DND-41 (cell line): ENCODE measurements around the gene SPINT4.

Source experiments
- ATAC-seq: fragments of 200-7000 bp; cut with Tn5 transposase; 3 replicates; pipeline ENCODE4 v1.9.1; 2021; ENCODE audit warnings: low read depth; ENCODE audit not compliant: insufficient read depth
- DNase-seq: peaks from one replicate; pipeline ENCODE4 v3.0.0-alpha.2; 2020
- H2AFZ ChIP-seq: 2 replicates; pipeline ENCODE4 v1.6.0; 2012; ENCODE audit warnings: low read depth, low read length
- H3K27ac ChIP-seq: 2 replicates; pipeline ENCODE4 v1.5.1; 2012; ENCODE audit warnings: low read length, inconsistent platforms
- H3K27me3 ChIP-seq: fragments of 200-600 bp; sonication (generic); 2 replicates; pipeline ENCODE4 v1.6.0; 2012; ENCODE audit warnings: low read length, mild to moderate bottlenecking, inconsistent platforms; ENCODE audit not compliant: insufficient read depth, poor library complexity
- H3K36me3 ChIP-seq: 2 replicates; pipeline ENCODE4 v1.5.1; 2012; ENCODE audit warnings: low read length, inconsistent platforms; ENCODE audit not compliant: insufficient read depth
- H3K4me1 ChIP-seq: 2 replicates; pipeline ENCODE4 v1.5.1; 2012; ENCODE audit warnings: mild to moderate bottlenecking, low read length; ENCODE audit not compliant: insufficient read depth
- H3K4me2 ChIP-seq: 2 replicates; pipeline ENCODE4 v1.6.0; 2012; ENCODE audit warnings: mild to moderate bottlenecking, moderate library complexity, low read length, inconsistent platforms; ENCODE audit not compliant: insufficient read depth
- H3K4me3 ChIP-seq, 2 experiments: fragments of 200-600 bp in 1 of 2; shearing (Covaris generic) in 1 of 2; 2 replicates each; pipeline ENCODE4 v1.5.1; 2012 to 2016; ENCODE audit warnings: inconsistent platforms in 2 of 2, low read length in 2 of 2, mild to moderate bottlenecking in 2 of 2, low read depth in 1 of 2, moderate library complexity in 1 of 2
- H3K79me2 ChIP-seq: 2 replicates; pipeline ENCODE4 v1.6.0; 2012; ENCODE audit warnings: low read length, inconsistent platforms; ENCODE audit not compliant: insufficient read depth
- H3K9ac ChIP-seq: 2 replicates; pipeline ENCODE4 v1.6.0; 2012; ENCODE audit warnings: low read depth, mild to moderate bottlenecking, inconsistent platforms, low read length, moderate library complexity
- H3K9me3 ChIP-seq: 2 replicates; pipeline ENCODE4 v1.5.1; 2012; ENCODE audit warnings: low read length, moderate library complexity, mild to moderate bottlenecking, inconsistent platforms; ENCODE audit not compliant: insufficient read depth, severe bottlenecking
- H4K20me1 ChIP-seq: 2 replicates; pipeline ENCODE4 v1.6.0; 2012; ENCODE audit warnings: low read length; ENCODE audit not compliant: insufficient read depth
- CTCF ChIP-seq: IDR thresholded peaks from 2 replicates; pipeline ENCODE4 v1.5.1; 2012; ENCODE audit warnings: borderline replicate concordance, low read length, moderate library complexity, mild to moderate bottlenecking; ENCODE audit not compliant: poor library complexity, severe bottlenecking; ENCODE audit errors: extremely low read depth
- EZH2 ChIP-seq: IDR thresholded peaks from 3 replicates; pipeline ENCODE4 v1.6.1; 2012; ENCODE audit warnings: borderline replicate concordance, low read depth, mild to moderate bottlenecking, moderate library complexity, low read length, inconsistent platforms; ENCODE audit not compliant: severe bottlenecking

The SPINT4 gene

DNA sequence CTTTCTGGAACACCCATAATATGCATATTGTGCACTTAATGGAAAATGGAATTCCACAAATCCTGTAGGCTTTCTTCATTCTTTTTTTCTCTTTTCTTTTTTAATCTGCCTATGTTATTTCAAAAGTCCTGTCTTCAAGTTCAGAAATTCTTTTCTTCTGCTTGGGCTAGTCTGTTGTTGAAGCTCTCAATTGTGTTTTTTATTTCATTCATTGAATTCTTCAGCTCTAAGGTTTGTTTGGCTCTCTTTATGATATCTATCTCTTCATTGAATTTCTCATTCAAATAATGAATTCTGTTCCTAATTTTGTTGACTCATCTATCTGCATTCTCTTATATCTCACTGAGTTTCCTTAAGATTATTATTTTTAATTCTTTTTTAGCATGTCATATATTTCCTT lies 10.1 kb downstream of the SPINT4 start:
- H4K20me1 ChIP-seq = no peaks in the 10 kb centered on the region
- H3K4me1 ChIP-seq = no peaks in the 10 kb centered on the region
- H3K79me2 ChIP-seq = no peaks in the 10 kb centered on the region
- ATAC-seq = no peak
- H3K36me3 ChIP-seq = no peaks in the 10 kb centered on the region
- H3K27me3 ChIP-seq = no peaks in the 10 kb centered on the region
- H3K9ac ChIP-seq = no peak overlapping the region
- H2AFZ ChIP-seq = no peak overlapping the region
- no peak for DNase-seq
- no peak overlapping the region for H3K4me2 ChIP-seq
- no peak overlapping the region for H3K27ac ChIP-seq
- H3K4me3 ChIP-seq = no peak overlapping the region
- peaks cover 7% of the 10 kb centered on the region for H3K9me3 ChIP-seq
- no peak for TF ChIP-seq EZH2
- TF ChIP-seq CTCF = no peak

- Histone ChIP-seq H3K4me2 (no peak overlapping the region), H4K20me1 (no peaks in the 10 kb centered on the region), H3K4me3 (no peak overlapping the region), H2AFZ (no peak overlapping the region), H3K27ac (no peak overlapping the region), H3K36me3 (no peaks in the 10 kb centered on the region), H3K4me1 (no peaks in the 10 kb centered on the region), H3K79me2 (no peaks in the 10 kb centered on the region), H3K9me3 (peaks cover 7% of the 10 kb centered on the region), H3K27me3 (peaks cover 4% of the 10 kb centered on the region), H3K9ac (no peak overlapping the region)
- TF ChIP-seq EZH2 (no peak), CTCF (no peak)
- ATAC-seq (no peak), DNase-seq (no peak)
Observed at GRCh38 chr20:45735552-45735951, 13.4 kb downstream of the SPINT4 start.

DNA sequence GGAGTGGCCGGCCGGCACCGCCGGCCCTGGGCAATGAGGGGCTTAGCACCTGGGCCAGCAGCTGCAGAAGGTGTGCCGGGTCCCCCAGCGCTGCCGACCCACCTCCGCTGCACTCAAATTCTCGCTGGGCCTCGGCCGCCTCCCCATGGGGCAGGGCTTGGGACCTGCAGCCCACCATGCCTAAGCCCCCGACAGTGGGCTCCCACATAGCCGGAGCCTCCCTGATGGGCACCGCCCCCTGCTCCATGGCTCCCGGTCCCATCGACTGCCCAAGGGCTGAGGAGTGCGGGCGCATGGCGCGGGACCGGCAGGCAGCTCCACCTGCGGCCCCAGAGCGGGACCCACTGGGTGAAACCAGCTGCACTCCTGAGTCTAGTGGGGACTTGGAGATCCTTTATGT lies 13.8 kb downstream of the SPINT4 start:
- no peaks in the 10 kb centered on the region for H3K4me1 ChIP-seq
- H3K9me3 ChIP-seq = peaks cover 7% of the 10 kb centered on the region
- no peaks in the 10 kb centered on the region for H3K36me3 ChIP-seq
- DNase-seq (no peak), ATAC-seq (no peak)
- no peak overlapping the region for H2AFZ ChIP-seq
- peaks cover 4% of the 10 kb centered on the region for H3K27me3 ChIP-seq
- no peaks in the 10 kb centered on the region for H4K20me1 ChIP-seq
- no peaks in the 10 kb centered on the region for H3K79me2 ChIP-seq
- no peak for TF ChIP-seq CTCF
- no peak for TF ChIP-seq EZH2
- no peak overlapping the region for H3K4me3 ChIP-seq
- no peak overlapping the region for H3K9ac ChIP-seq
- H3K27ac ChIP-seq = no peak overlapping the region
- H3K4me2 ChIP-seq = no peak overlapping the region

DNA sequence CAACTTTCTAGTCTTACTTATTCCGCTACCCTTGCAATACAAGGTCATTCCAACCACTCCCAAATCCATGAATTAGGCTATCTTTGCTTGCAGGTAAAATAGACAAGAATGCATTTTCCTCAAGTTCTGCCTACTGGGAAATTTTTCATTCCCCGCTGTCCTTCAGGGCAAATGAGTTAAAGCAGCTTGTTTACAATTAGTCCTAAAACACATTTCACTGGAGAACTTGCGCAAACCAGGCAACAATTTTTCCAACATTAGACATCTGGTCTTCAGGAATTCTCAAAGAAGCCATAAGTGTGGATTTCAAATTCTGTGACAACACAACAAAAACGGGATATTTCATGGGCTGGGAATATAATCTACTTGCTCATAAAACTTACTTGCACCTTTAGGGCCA lies 20.4 kb downstream of the SPINT4 start:
- DNase-seq = no peak
- Histone ChIP-seq H3K27me3 (peaks cover 15% of the 10 kb centered on the region), H2AFZ (no peak overlapping the region), H3K9me3 (no peaks in the 10 kb centered on the region), H3K4me3 (no peak overlapping the region), H4K20me1 (no peaks in the 10 kb centered on the region), H3K79me2 (no peaks in the 10 kb centered on the region), H3K4me2 (no peak overlapping the region), H3K36me3 (no peaks in the 10 kb centered on the region), H3K27ac (no peak overlapping the region), H3K4me1 (no peaks in the 10 kb centered on the region), H3K9ac (no peak overlapping the region)
- ATAC-seq = no peak
- TF ChIP-seq CTCF (no peak), EZH2 (no peak)
